ENCODE data around the gene LNX2. TPM values are rescaled to one million over a fixed set of nuclear protein-coding genes. Genes with fewer than 3 reads are reported as not detected.

Gene LNX2
- total and polyA plus RNA-seq, 2 donors (not counting 1 experiment from before 2014, with no cell fraction given) = 2.9 to 10.9 TPM

- WGBS (ENCODE audit: insufficient coverage) = 93% methylated on average over 10 of the region's 10 CpGs
Measured at GRCh38 chr13:27536361-27537101, 83.8 kb downstream of the LNX2 start.

More at GRCh38 chr13:27536361-27537101, 83.8 kb downstream of the LNX2 start:
- no peaks in the 10 kb centered on the region for H3K27me3 ChIP-seq (replicated peaks in 1 of 4; ENCODE audit: control extremely low read depth in 1 of 4, control insufficient read depth in 3 of 4, insufficient read depth in 4 of 4, low read length in 3 of 4)
- intact Hi-C loops (cut with micrococcal nuclease) = loop anchor here (10.0 kb wide), 1 partner anchor 88 kb away; the partner anchor contains the start of genes LNX2 and POLR1D
- no peak overlapping the region for H2AFZ ChIP-seq (ENCODE audit: insufficient read depth, low read depth, low read length, poor library complexity, severe bottlenecking)
- H3K36me3 ChIP-seq (replicated peaks in 1 of 2; ENCODE audit: control extremely low read depth in 1 of 2, control insufficient read depth in 1 of 2, extremely low read depth in 1 of 2, insufficient read depth in 2 of 2, low read length in 1 of 2) = no peaks in the 10 kb centered on the region
- no peak overlapping the region for H3K4me2 ChIP-seq (replicated peaks; ENCODE audit: low read depth, low read length, poor library complexity, severe bottlenecking)
- no peak for DNase-seq
- peaks cover 9 to 10% of the 10 kb centered on the region in 2 donors for H3K4me1 ChIP-seq (ENCODE audit: control insufficient read depth in 2 of 2, insufficient read depth in 2 of 2, low read length in 2 of 2)
- Mint-ChIP-seq H3K4me1 (peaks cover 12% of the 10 kb centered on the region), H3K27ac (no peak overlapping the region), H3K27me3 (no peaks in the 10 kb centered on the region), H3K9me3 (ENCODE audit: insufficient read depth) (no peaks in the 10 kb centered on the region), H3K4me3 (no peak overlapping the region)
- no peak overlapping the region for H3K9ac ChIP-seq (ENCODE audit: low read length)
- H3K9me3 ChIP-seq (ENCODE audit: control extremely low read depth in 1 of 3, control insufficient read depth in 2 of 3, insufficient read depth in 1 of 3, low read length in 2 of 3) = no peaks in the 10 kb centered on the region
- CTCF ChIA-PET = interaction anchor here (0.7 to 2.9 kb wide), 2 partner anchors 286 to 290 kb away, joined by 3 to 9 read pairs; no protein-coding TSS in a partner anchor
- no peak for ATAC-seq (ENCODE audit: low read depth)
- H3K79me2 ChIP-seq (ENCODE audit: control insufficient read depth, insufficient read depth, low read length) = no peaks in the 10 kb centered on the region
- POLR2A ChIA-PET = no interaction called here
- no peak overlapping the region for H3K4me3 ChIP-seq (ENCODE audit: control extremely low read depth in 1 of 5, extremely low read depth in 1 of 5, insufficient read depth in 1 of 5, low read depth in 2 of 5, low read length in 4 of 5)
- TF ChIP-seq EZH2 (IDR thresholded peaks at IDR 0.05; ENCODE audit: borderline replicate concordance, insufficient read depth, low read depth, low read length, poor library complexity, severe bottlenecking) (no peak), CTCF (IDR thresholded peaks at IDR 0.05) (no peak)
- H4K20me1 ChIP-seq (ENCODE audit: control insufficient read depth, insufficient read depth, low read length, poor library complexity, severe bottlenecking) = no peaks in the 10 kb centered on the region
- H3K27ac ChIP-seq (ENCODE audit: low read length in 2 of 2) = no peak overlapping the region
